Neural crest cell (in vitro differentiated cells): ENCODE data around the gene PPARGC1A. TPM values are rescaled to one million over a fixed set of nuclear protein-coding genes. Genes with fewer than 3 reads are reported as not detected.

Experiments
- DNase-seq: peaks from one replicate; pipeline ENCODE4 v3.0.0; 2021; ENCODE audit warnings: low read depth, mixed read lengths, low spot score
- H3K27ac Mint-ChIP-seq: one replicate; pipeline ENCODE4 v1.8.0; 2021; ENCODE audit warnings: mild to moderate bottlenecking, mixed read lengths; ENCODE audit not compliant: unreplicated experiment
- H3K27me3 Mint-ChIP-seq: 2 replicates; pipeline ENCODE4 v1.8.0; 2021; ENCODE audit warnings: low read depth, mild to moderate bottlenecking, mixed read lengths
- H3K36me3 Mint-ChIP-seq: 2 replicates; pipeline ENCODE4 v1.8.0; 2021; ENCODE audit warnings: low read depth, mild to moderate bottlenecking, mixed read lengths
- H3K4me1 Mint-ChIP-seq: 2 replicates; pipeline ENCODE4 v1.8.0; 2021; ENCODE audit warnings: mixed read lengths
- H3K4me3 Mint-ChIP-seq: one replicate; pipeline ENCODE4 v1.8.0; 2021; ENCODE audit warnings: mild to moderate bottlenecking, mixed read lengths
- H3K9me3 Mint-ChIP-seq: 2 replicates; pipeline ENCODE4 v1.8.0; 2021; ENCODE audit warnings: mixed read lengths
- total RNA-seq: library from RNA; stranded (reverse); gene quantifications from 2 replicates; pipeline ENCODE4 v1.2.1, GENCODE V29; 2021
- TF ChIP-seq, protein P1 (sequence below): fragments of 200-600 bp; sonication (generic); conservative IDR thresholded peaks from 2 replicates; pipeline ENCODE4 v1.5.0; 2021; ENCODE audit warnings: antibody characterized with exemption, mild to moderate bottlenecking

PPARGC1A gene
- total RNA-seq, 1 donor from 2014 or later, result 2.8 TPM

DNA sequence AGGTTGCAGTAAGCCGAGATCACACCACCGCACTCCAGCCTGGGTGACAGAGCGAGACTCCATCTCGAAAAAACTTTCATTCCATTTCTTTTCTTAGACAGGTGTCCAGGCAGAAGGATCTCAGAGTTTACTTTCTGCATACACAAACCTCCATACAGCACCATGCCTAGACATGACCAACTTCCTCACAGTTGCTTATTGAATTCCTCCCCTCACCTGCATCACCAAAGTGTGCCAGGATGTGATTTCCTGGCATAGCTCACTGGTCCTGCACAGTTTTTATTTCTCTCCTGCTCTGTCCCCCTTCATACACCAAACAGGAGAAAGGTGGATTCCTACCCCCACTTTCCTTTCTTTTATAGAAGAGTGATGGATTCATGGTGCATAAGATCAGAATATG lies 34.7 kb upstream of the PPARGC1A start:
- H3K4me3 Mint-ChIP-seq, result no peak overlapping the region
- H3K27ac Mint-ChIP-seq, result no peak overlapping the region
- no peaks in the 10 kb centered on the region for H3K9me3 Mint-ChIP-seq
- no peak for DNase-seq
- peaks cover 13% of the 10 kb centered on the region for H3K4me1 Mint-ChIP-seq
- TF ChIP-seq, protein P1, sequence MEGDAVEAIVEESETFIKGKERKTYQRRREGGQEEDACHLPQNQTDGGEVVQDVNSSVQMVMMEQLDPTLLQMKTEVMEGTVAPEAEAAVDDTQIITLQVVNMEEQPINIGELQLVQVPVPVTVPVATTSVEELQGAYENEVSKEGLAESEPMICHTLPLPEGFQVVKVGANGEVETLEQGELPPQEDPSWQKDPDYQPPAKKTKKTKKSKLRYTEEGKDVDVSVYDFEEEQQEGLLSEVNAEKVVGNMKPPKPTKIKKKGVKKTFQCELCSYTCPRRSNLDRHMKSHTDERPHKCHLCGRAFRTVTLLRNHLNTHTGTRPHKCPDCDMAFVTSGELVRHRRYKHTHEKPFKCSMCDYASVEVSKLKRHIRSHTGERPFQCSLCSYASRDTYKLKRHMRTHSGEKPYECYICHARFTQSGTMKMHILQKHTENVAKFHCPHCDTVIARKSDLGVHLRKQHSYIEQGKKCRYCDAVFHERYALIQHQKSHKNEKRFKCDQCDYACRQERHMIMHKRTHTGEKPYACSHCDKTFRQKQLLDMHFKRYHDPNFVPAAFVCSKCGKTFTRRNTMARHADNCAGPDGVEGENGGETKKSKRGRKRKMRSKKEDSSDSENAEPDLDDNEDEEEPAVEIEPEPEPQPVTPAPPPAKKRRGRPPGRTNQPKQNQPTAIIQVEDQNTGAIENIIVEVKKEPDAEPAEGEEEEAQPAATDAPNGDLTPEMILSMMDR, result no peak
- H3K27me3 Mint-ChIP-seq, result no peaks in the 10 kb centered on the region
- no peaks in the 10 kb centered on the region for H3K36me3 Mint-ChIP-seq

DNA sequence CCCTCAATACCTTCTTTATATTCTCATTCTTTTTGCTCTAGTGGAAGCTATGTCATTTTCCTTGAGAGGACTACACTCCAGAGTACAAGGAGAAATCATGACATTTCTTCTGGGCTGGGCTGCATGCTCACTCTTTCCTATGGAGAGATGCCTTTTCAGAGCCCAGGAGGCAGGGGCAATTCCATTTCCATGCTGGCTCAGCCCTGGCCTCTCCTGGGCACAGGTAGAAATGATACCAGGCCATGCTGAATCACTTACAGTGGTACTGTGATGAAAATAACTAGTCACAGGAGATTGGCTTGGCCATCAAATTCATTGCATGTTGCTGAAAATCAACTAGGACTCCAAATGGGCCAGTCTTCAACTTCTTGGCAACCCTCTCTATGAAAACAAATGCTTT lies 34.0 kb upstream of the PPARGC1A start:
- peaks cover 13% of the 10 kb centered on the region for H3K4me1 Mint-ChIP-seq
- no peaks in the 10 kb centered on the region for H3K36me3 Mint-ChIP-seq
- DNase-seq, result no peak
- TF ChIP-seq, protein P1, result no peak
- no peaks in the 10 kb centered on the region for H3K9me3 Mint-ChIP-seq
- H3K4me3 Mint-ChIP-seq, result no peak overlapping the region
- H3K27me3 Mint-ChIP-seq, result no peaks in the 10 kb centered on the region
- no peak overlapping the region for H3K27ac Mint-ChIP-seq

DNA sequence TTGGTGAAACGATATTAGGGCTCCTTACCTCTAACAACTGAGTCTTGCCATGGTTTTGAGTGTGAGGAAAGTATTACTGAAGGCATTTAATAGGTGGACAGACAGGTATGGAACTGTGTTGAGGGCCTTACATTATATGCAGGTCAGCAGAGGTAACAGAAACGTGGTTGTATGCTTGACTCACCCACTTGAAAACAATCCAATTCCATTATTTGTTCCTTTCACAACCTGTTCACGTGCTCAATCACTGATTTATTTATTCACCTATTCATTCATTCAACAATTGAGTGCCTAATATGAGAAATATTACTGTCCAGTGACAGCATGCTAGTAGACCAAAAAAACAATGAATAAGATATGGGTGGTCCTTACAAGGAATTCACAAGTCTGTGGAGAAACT lies 33.3 kb upstream of the PPARGC1A start:
- no peaks in the 10 kb centered on the region for H3K27me3 Mint-ChIP-seq
- TF ChIP-seq, protein P1, result no peak
- peaks cover 13% of the 10 kb centered on the region for H3K4me1 Mint-ChIP-seq
- H3K27ac Mint-ChIP-seq, result no peak overlapping the region
- DNase-seq, result no peak
- no peak overlapping the region for H3K4me3 Mint-ChIP-seq
- H3K36me3 Mint-ChIP-seq, result no peaks in the 10 kb centered on the region
- H3K9me3 Mint-ChIP-seq, result no peaks in the 10 kb centered on the region

DNA sequence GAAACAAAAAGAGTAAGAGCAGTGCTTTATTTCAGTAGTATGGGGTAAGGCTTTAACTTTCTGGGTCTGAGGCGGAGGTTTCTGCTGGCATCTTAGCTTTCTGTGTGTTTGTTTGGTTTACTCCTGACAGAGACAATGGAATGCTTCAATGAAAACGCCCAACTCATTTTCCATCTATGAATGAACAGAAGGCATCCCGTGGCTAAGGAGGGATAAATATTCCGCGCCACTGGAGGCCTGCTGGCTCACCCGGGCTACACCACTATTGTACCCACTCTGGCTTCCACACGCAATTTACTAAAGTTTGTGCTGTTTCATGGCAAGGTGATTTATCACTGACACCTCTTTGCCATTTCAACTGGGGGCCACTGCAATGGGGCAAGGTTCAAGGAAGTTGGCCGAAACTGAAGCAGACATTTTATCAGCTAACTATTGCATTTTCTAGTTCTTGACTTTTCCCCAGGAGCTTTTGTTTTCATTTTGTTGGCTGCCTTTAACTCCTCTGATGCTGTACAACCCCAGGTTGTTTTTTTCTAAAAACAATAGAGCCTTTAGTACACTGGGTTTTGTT lies 32.8 kb upstream of the PPARGC1A start:
- no peak for DNase-seq
- no peaks in the 10 kb centered on the region for H3K9me3 Mint-ChIP-seq
- H3K4me3 Mint-ChIP-seq, result no peak overlapping the region
- H3K27me3 Mint-ChIP-seq, result no peaks in the 10 kb centered on the region
- H3K27ac Mint-ChIP-seq, result no peak overlapping the region
- no peaks in the 10 kb centered on the region for H3K36me3 Mint-ChIP-seq
- TF ChIP-seq, protein P1, result no peak
- H3K4me1 Mint-ChIP-seq, result peaks cover 13% of the 10 kb centered on the region

DNA sequence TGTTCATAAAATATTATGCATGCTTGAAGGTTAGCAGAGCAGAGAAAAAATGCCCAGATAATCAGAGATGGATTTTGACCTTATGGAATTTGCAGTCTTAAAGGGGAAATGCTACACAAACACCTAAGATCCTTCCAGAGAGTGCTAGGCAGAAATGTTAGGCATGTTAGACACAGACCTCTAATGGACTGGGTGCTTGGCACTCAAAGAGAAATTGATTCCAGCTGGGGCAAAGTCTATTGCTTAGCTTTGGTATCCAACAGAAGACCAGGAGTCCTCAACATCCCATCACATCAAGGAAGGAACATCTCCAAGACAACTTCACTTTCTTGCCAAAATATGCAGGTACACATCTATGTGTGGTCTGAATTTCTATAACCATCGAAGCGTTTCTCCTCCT lies 32.2 kb upstream of the PPARGC1A start:
- no peak for DNase-seq
- no peak overlapping the region for H3K4me3 Mint-ChIP-seq
- no peaks in the 10 kb centered on the region for H3K27me3 Mint-ChIP-seq
- TF ChIP-seq, protein P1, result no peak
- no peak overlapping the region for H3K27ac Mint-ChIP-seq
- H3K9me3 Mint-ChIP-seq, result no peaks in the 10 kb centered on the region
- peaks cover 13% of the 10 kb centered on the region for H3K4me1 Mint-ChIP-seq
- no peaks in the 10 kb centered on the region for H3K36me3 Mint-ChIP-seq
